Measurements from ENCODE around the gene CD81.

The CD81 gene

DNA sequence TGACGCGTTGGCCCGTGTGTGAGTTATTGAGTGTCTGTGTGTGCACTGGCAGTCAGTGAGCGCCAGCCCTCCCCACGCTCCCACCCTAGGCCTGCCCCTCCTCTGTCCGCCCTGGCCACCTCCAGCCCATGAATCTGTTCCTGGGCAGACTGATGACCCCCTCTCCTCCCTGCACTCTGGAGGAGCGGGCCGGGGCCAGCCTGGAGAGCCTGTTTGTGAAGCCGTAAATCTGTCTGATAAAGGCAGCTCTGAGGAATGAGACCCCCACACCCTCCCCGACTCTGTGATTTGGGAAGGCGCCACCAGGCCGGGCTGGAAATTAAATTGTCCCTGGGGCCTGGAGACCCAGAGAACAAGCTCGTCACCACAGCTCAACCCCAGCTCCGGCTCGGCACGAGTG is 32.0 kb downstream of the CD81 start:
- Mint-ChIP-seq H3K4me1 (ENCODE audit: low read depth) (peaks cover 3% of the 10 kb centered on the region), H3K4me3 (no peak overlapping the region), H3K27ac (no peak overlapping the region), H3K9me3 (no peaks in the 10 kb centered on the region), H3K27me3 (no peaks in the 10 kb centered on the region), H3K36me3 (ENCODE audit: low read depth) (peaks cover 6% of the 10 kb centered on the region)
- no peak for DNase-seq

GRCh38 chr11:2409611-2410468 is 32.7 kb downstream of the CD81 start:
- H3K27ac Mint-ChIP-seq = no peak overlapping the region
- no peaks in the 10 kb centered on the region for H3K27me3 Mint-ChIP-seq
- H3K36me3 Mint-ChIP-seq (ENCODE audit: low read depth) = no peaks in the 10 kb centered on the region
- H3K4me1 Mint-ChIP-seq (ENCODE audit: low read depth) = no peaks in the 10 kb centered on the region
- no peak for DNase-seq
- no peak overlapping the region for H3K4me3 Mint-ChIP-seq
- H3K9me3 Mint-ChIP-seq = no peaks in the 10 kb centered on the region

DNA sequence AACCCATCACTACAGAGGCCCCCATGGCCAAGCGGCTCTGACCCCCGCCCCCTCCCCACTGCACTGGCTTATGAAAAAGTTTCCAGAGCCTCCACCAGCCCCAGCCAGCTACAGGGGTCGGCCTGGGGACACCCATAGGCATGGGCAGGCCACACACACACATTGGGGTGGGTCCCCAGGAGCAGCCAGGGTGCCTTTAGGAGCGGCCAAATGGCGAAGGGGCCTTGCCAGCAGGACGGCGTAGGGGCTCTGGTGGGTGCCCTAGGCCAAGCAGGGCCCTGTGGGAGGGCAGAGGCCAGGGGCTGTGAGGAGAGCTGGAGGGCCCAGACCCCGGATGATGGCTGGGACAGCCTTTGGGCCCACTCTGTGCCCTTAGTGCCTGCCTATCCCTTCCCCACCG is 33.5 kb downstream of the CD81 start:
- H3K4me3 Mint-ChIP-seq = no peak overlapping the region
- no peaks in the 10 kb centered on the region for H3K27me3 Mint-ChIP-seq
- no peaks in the 10 kb centered on the region for H3K36me3 Mint-ChIP-seq (ENCODE audit: low read depth)
- H3K27ac Mint-ChIP-seq = no peak overlapping the region
- no peaks in the 10 kb centered on the region for H3K4me1 Mint-ChIP-seq (ENCODE audit: low read depth)
- no peak for DNase-seq
- no peaks in the 10 kb centered on the region for H3K9me3 Mint-ChIP-seq

- H3K4me3 Mint-ChIP-seq = no peak overlapping the region
- H3K27me3 Mint-ChIP-seq = no peaks in the 10 kb centered on the region
- no peak for DNase-seq
- H3K36me3 Mint-ChIP-seq (ENCODE audit: low read depth) = no peaks in the 10 kb centered on the region
- H3K27ac Mint-ChIP-seq = no peak overlapping the region
- H3K9me3 Mint-ChIP-seq = no peaks in the 10 kb centered on the region
- H3K4me1 Mint-ChIP-seq (ENCODE audit: low read depth) = no peaks in the 10 kb centered on the region
Observed at GRCh38 chr11:2411446-2412305, 34.6 kb downstream of the CD81 start.

DNA sequence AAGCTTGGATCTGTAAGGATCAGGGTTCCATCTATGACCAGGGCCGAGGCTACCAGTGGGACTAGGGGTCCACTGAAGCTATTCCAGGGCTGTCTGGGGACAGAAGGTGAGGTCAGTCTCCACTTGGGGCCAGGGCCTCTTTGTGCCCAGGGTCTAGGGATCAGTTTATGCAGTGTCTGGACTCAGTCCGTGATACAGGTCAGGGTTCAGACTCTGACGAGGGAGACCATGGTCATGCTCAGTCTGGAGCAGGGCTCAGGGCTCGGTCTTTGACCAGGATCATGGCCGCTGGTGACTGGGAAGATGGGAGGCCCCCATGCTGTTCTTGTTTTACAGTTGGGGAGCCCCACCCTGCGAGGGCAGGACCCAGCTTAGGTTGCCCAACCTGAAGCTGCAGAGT is 35.2 kb downstream of the CD81 start:
- no peaks in the 10 kb centered on the region for H3K9me3 Mint-ChIP-seq
- H3K4me3 Mint-ChIP-seq = no peak overlapping the region
- no peaks in the 10 kb centered on the region for H3K4me1 Mint-ChIP-seq (ENCODE audit: low read depth)
- no peaks in the 10 kb centered on the region for H3K36me3 Mint-ChIP-seq (ENCODE audit: low read depth)
- DNase-seq = no peak
- no peak overlapping the region for H3K27ac Mint-ChIP-seq
- H3K27me3 Mint-ChIP-seq = no peaks in the 10 kb centered on the region

DNA sequence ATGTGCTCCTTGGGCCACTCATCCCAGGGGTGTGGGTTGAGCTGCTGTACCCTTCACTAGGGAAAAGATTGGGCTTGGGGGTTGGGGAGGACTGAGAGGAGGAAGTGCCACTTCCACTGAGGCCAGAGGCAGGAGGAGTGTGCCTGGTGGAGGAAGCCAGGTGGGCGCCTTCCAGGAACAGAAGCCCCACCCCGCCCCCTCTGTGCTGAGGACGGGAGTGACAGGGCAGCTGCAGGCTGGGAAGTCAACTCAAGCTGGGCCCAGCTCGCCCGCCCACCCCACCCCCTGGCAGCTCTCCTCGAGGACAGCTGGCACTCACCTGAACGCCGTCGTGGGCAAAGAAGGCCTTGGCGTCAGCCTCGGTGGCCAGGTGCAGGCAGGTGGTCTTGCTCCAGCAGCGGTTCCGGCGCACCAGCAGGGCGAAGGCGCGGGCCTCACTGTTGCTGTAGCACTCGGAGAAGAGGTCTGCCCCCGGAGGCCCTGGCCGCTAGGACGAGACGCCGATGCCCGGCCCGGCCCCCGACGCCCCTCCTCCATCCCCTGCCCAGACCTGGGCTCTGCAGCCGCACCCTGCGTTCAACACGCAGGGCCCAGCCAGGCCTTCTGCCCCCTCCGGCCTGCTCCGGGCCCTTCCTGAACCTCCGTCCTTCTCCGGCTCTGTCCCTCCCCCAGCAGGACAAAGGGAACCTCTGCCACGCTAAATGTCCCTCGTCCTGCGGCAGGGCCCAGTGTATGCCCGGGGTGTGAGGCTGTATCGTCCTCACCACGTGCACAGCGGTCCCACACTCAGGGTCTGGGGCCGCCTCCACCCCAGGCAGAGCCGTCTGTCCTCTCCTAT is 36.9 kb downstream of the CD81 start:
- Mint-ChIP-seq H3K4me1 (ENCODE audit: low read depth) (no peaks in the 10 kb centered on the region), H3K27ac (no peak overlapping the region), H3K9me3 (no peaks in the 10 kb centered on the region), H3K4me3 (no peak overlapping the region), H3K27me3 (no peaks in the 10 kb centered on the region), H3K36me3 (ENCODE audit: low read depth) (no peaks in the 10 kb centered on the region)
- DNase-seq = no peak

- DNase-seq = no peak
- H3K9me3 Mint-ChIP-seq = no peaks in the 10 kb centered on the region
- H3K4me1 Mint-ChIP-seq (ENCODE audit: low read depth) = no peaks in the 10 kb centered on the region
- H3K4me3 Mint-ChIP-seq = no peak overlapping the region
- no peaks in the 10 kb centered on the region for H3K27me3 Mint-ChIP-seq
- no peak overlapping the region for H3K27ac Mint-ChIP-seq
- H3K36me3 Mint-ChIP-seq (ENCODE audit: low read depth) = no peaks in the 10 kb centered on the region
Observed at GRCh38 chr11:2414616-2415015, 37.5 kb downstream of the CD81 start.

GRCh38 chr11:2415171-2415570 is 38.1 kb downstream of the CD81 start:
- Mint-ChIP-seq H3K4me3 (no peak overlapping the region), H3K4me1 (ENCODE audit: low read depth) (peaks cover 2% of the 10 kb centered on the region), H3K27me3 (no peaks in the 10 kb centered on the region), H3K9me3 (no peaks in the 10 kb centered on the region), H3K36me3 (ENCODE audit: low read depth) (no peaks in the 10 kb centered on the region), H3K27ac (no peak overlapping the region)
- no peak for DNase-seq

- no peak overlapping the region for H3K27ac Mint-ChIP-seq
- peaks cover 6% of the 10 kb centered on the region for H3K4me1 Mint-ChIP-seq (ENCODE audit: low read depth)
- no peaks in the 10 kb centered on the region for H3K9me3 Mint-ChIP-seq
- DNase-seq = no peak
- H3K36me3 Mint-ChIP-seq (ENCODE audit: low read depth) = no peaks in the 10 kb centered on the region
- no peaks in the 10 kb centered on the region for H3K27me3 Mint-ChIP-seq
- no peak overlapping the region for H3K4me3 Mint-ChIP-seq
Observed at GRCh38 chr11:2415601-2416380, 38.7 kb downstream of the CD81 start.

- no peaks in the 10 kb centered on the region for H3K9me3 Mint-ChIP-seq
- no peak for DNase-seq
- H3K4me1 Mint-ChIP-seq (ENCODE audit: low read depth) = peaks cover 6% of the 10 kb centered on the region
- no peak overlapping the region for H3K4me3 Mint-ChIP-seq
- H3K36me3 Mint-ChIP-seq (ENCODE audit: low read depth) = no peaks in the 10 kb centered on the region
- no peak overlapping the region for H3K27ac Mint-ChIP-seq
- no peaks in the 10 kb centered on the region for H3K27me3 Mint-ChIP-seq
Observed at GRCh38 chr11:2416765-2417164, 39.7 kb downstream of the CD81 start.

- peaks cover 6% of the 10 kb centered on the region for H3K4me1 Mint-ChIP-seq (ENCODE audit: low read depth)
- H3K27me3 Mint-ChIP-seq = no peaks in the 10 kb centered on the region
- no peak overlapping the region for H3K27ac Mint-ChIP-seq
- H3K4me3 Mint-ChIP-seq = no peak overlapping the region
- no peaks in the 10 kb centered on the region for H3K9me3 Mint-ChIP-seq
- DNase-seq = no peak
- no peaks in the 10 kb centered on the region for H3K36me3 Mint-ChIP-seq (ENCODE audit: low read depth)
Observed at GRCh38 chr11:2417856-2418692, 41.0 kb downstream of the CD81 start.

- H3K4me3 Mint-ChIP-seq = no peak overlapping the region
- no peaks in the 10 kb centered on the region for H3K27me3 Mint-ChIP-seq
- H3K36me3 Mint-ChIP-seq (ENCODE audit: low read depth) = no peaks in the 10 kb centered on the region
- H3K9me3 Mint-ChIP-seq = no peaks in the 10 kb centered on the region
- peaks cover 6% of the 10 kb centered on the region for H3K4me1 Mint-ChIP-seq (ENCODE audit: low read depth)
- H3K27ac Mint-ChIP-seq = no peak overlapping the region
- DNase-seq = no peak
Observed at GRCh38 chr11:2418693-2419360, 41.7 kb downstream of the CD81 start.

All from activated T-cell treated with anti-CD3 and anti-CD28 coated beads, Interleukin-2, amount 50 U/mL, for 24 hours (primary cell).